ENCODE measurements around the gene PIANP. TPM values are rescaled to one million over a fixed set of nuclear protein-coding genes. Genes with fewer than 3 reads are reported as not detected.

PIANP gene
- total and polyA plus RNA-seq, 2 of the 4 experiments (the other 2 are of a cell fraction), result 0.18 to 6.8 TPM

DNA sequence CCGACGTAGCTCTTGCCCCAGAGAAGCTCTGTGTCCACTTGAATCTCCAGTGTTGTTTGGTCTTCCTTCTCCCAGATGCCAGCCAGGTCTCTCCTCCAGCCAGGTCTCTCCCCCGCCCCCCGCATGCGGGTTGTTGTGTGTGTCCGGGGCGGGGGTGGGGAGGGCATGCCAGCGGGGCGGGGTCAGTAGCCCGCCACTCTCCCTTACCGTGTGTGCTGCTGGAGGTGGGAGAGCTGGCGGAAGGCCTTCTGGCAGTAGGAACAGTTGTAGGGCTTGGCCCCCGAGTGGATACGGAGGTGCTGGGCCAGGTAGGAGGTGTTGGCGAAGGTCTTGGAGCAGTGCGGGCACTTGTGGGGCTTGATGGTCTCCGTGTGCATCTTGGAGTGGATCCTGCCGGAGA lies 28.5 kb downstream of the PIANP start:
- Histone ChIP-seq H3K27me3 (ENCODE audit: control insufficient read depth, insufficient read depth, low read length) (no peaks in the 10 kb centered on the region), H3K4me2 (ENCODE audit: low read depth, low read length) (no peak overlapping the region), H3K27ac (ENCODE audit: insufficient read depth, low read length) (no peak overlapping the region), H2BK15ac (ENCODE audit: low read depth, low read length) (no peak overlapping the region), H4K5ac (ENCODE audit: low read depth, low read length) (no peak overlapping the region), H3K56ac (ENCODE audit: extremely low read depth, insufficient read depth, low read length) (no peak overlapping the region), H4K91ac (ENCODE audit: insufficient read depth, low read depth, low read length) (no peak overlapping the region), H4K8ac (ENCODE audit: low read depth in 2 of 2, low read length in 2 of 2) (no peak overlapping the region), H2BK20ac (ENCODE audit: low read depth, low read length) (no peak overlapping the region), H3K79me1 (ENCODE audit: low read depth in 1 of 2, low read length in 2 of 2) (peaks cover 28 to 29% of the 10 kb centered on the region in 2 experiments), H2BK120ac (ENCODE audit: low read depth, low read length) (no peak overlapping the region), H2AK9ac (replicated peaks; ENCODE audit: low read depth, low read length, poor library complexity) (no peak overlapping the region), H3K18ac (ENCODE audit: low read depth, low read length) (no peak overlapping the region), H2AK5ac (ENCODE audit: low read depth, low read length) (no peak overlapping the region), H3K4me3 (ENCODE audit: insufficient read depth, low read depth, low read length) (no peak overlapping the region), H3K9ac (ENCODE audit: low read depth, low read length) (no peak overlapping the region), H4K20me1 (ENCODE audit: insufficient read depth, low read length) (no peaks in the 10 kb centered on the region), H2BK5ac (ENCODE audit: low read depth, low read length, poor library complexity, severe bottlenecking) (no peak overlapping the region), H3K4ac (ENCODE audit: low read depth, low read length) (no peak overlapping the region), H2AFZ (replicated peaks; ENCODE audit: low read length, poor library complexity) (no peak overlapping the region), H3K9me1 (ENCODE audit: insufficient read depth, low read length) (no peaks in the 10 kb centered on the region), H3K36me3 (ENCODE audit: control insufficient read depth, insufficient read depth, low read length) (peaks cover 62% of the 10 kb centered on the region), H3K4me1 (ENCODE audit: control insufficient read depth, insufficient read depth, low read length) (no peaks in the 10 kb centered on the region), H3K23ac (ENCODE audit: low read depth, low read length) (no peak overlapping the region), H3K14ac (replicated peaks; ENCODE audit: low read depth, low read length) (no peak overlapping the region), H3K9me3 (ENCODE audit: control insufficient read depth, insufficient read depth, low read length) (no peaks in the 10 kb centered on the region)
- WGBS, 2 experiments (ENCODE audit: extremely low coverage in 2 of 2, insufficient read length in 1 of 2), result 100% methylated on average over 3 of the region's 18 CpGs; no CpG with 5 or more reads in 1 of the 2 experiments
- DNase-seq (no peak), ATAC-seq (ENCODE audit: low read depth) (no peak)
- intact Hi-C loops (cut with micrococcal nuclease) (no loop called here), dilution Hi-C loops (cut with HindIII; ENCODE audit: low sequenced_read_pairs, unreplicated experiment) (no loop called here), in situ Hi-C loops (cut with MboI; ENCODE audit: low sequenced_read_pairs) (no loop called here)
- BruUV-seq (replicated peaks), result no TSS peak
- CTCF ChIA-PET, result no interaction called here
- POLR2A ChIA-PET (ENCODE audit: unreplicated experiment), result no interaction called here
- TF ChIP-seq RFX5 (IDR thresholded peaks at IDR 0.05; ENCODE audit: low read depth, low read length) (no peak), RAD21 (IDR thresholded peaks at IDR 0.05; ENCODE audit: low read length) (no peak), CEBPB (IDR thresholded peaks at IDR 0.05; ENCODE audit: low read depth, low read length) (no peak), POLR2A (IDR thresholded peaks at IDR 0.05; ENCODE audit: low read depth, low read length) (no peak), MAFK (IDR thresholded peaks at IDR 0.05; ENCODE audit: low read depth, low read length) (no peak), BHLHE40 (IDR thresholded peaks at IDR 0.05; ENCODE audit: low read depth, low read length) (no peak), CHD1 (IDR thresholded peaks at IDR 0.05; ENCODE audit: low read depth, low read length) (no peak), NFE2L2 (IDR thresholded peaks at IDR 0.05; ENCODE audit: low read depth, low read length) (no peak), FOS (IDR thresholded peaks at IDR 0.05; ENCODE audit: low read depth, low read length) (no peak)
- TF ChIP-seq, protein P1, sequence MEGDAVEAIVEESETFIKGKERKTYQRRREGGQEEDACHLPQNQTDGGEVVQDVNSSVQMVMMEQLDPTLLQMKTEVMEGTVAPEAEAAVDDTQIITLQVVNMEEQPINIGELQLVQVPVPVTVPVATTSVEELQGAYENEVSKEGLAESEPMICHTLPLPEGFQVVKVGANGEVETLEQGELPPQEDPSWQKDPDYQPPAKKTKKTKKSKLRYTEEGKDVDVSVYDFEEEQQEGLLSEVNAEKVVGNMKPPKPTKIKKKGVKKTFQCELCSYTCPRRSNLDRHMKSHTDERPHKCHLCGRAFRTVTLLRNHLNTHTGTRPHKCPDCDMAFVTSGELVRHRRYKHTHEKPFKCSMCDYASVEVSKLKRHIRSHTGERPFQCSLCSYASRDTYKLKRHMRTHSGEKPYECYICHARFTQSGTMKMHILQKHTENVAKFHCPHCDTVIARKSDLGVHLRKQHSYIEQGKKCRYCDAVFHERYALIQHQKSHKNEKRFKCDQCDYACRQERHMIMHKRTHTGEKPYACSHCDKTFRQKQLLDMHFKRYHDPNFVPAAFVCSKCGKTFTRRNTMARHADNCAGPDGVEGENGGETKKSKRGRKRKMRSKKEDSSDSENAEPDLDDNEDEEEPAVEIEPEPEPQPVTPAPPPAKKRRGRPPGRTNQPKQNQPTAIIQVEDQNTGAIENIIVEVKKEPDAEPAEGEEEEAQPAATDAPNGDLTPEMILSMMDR (conservative IDR thresholded peaks at IDR 0.05; ENCODE audit: low read depth, low read length), result no peak
- TF ChIP-seq, protein P2, sequence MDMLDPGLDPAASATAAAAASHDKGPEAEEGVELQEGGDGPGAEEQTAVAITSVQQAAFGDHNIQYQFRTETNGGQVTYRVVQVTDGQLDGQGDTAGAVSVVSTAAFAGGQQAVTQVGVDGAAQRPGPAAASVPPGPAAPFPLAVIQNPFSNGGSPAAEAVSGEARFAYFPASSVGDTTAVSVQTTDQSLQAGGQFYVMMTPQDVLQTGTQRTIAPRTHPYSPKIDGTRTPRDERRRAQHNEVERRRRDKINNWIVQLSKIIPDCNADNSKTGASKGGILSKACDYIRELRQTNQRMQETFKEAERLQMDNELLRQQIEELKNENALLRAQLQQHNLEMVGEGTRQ (IDR thresholded peaks at IDR 0.05; ENCODE audit: low read depth, low read length), result no peak

Data from IMR-90 (cell line).